Endodermal cell (in vitro differentiated cells): ENCODE measurements around the gene ZMYM3. TPM values are rescaled to one million over a fixed set of nuclear protein-coding genes. Genes with fewer than 3 reads are reported as not detected.
"Not testable (repeated sequence)": the region's sequence is repeated elsewhere in the genome, so short reads cannot be mapped to it uniquely, and the experiment has no call there.

Source experiments
- DNase-seq: peaks from one replicate; pipeline ENCODE4 v3.0.0-alpha.2; 2017
- H3K27ac ChIP-seq: 2 replicates; pipeline ENCODE4 v1.5.1; 2013; ENCODE audit warnings: mild to moderate bottlenecking, low read depth, low read length, moderate library complexity
- H3K27me3 ChIP-seq: 2 replicates; pipeline ENCODE4 v1.6.1; 2013; ENCODE audit warnings: mild to moderate bottlenecking, low read length, moderate library complexity; ENCODE audit not compliant: insufficient read depth, control insufficient read depth, poor library complexity, severe bottlenecking
- H3K36me3 ChIP-seq: 2 replicates; pipeline ENCODE4 v1.7.0; 2013; ENCODE audit warnings: mild to moderate bottlenecking, low read length, moderate library complexity; ENCODE audit not compliant: control insufficient read depth, insufficient read depth
- H3K4me1 ChIP-seq: one replicate; pipeline ENCODE4 v1.7.0; 2013; ENCODE audit warnings: low read length; ENCODE audit not compliant: control insufficient read depth, insufficient read depth
- H3K4me3 ChIP-seq: 2 replicates; pipeline ENCODE4 v1.5.1; 2013; ENCODE audit warnings: mild to moderate bottlenecking, low read length, moderate library complexity
- H3K9ac ChIP-seq: 2 replicates; pipeline ENCODE4 v1.6.1; 2013; ENCODE audit warnings: mild to moderate bottlenecking, low read length, moderate library complexity; ENCODE audit not compliant: poor library complexity, severe bottlenecking; ENCODE audit errors: extremely low read depth
- H3K9me3 ChIP-seq: 2 replicates; pipeline ENCODE4 v1.6.1; 2013; ENCODE audit warnings: mild to moderate bottlenecking, low read length, moderate library complexity; ENCODE audit not compliant: control insufficient read depth
- H3K27ac Mint-ChIP-seq: 2 replicates; pipeline ENCODE4 v1.8.0; 2020; ENCODE audit warnings: mixed read lengths
- H3K27me3 Mint-ChIP-seq: 2 replicates; pipeline ENCODE4 v1.8.0; 2021; ENCODE audit warnings: mild to moderate bottlenecking, mixed read lengths; ENCODE audit not compliant: insufficient read depth
- H3K36me3 Mint-ChIP-seq: 2 replicates; pipeline ENCODE4 v1.8.0; 2020; ENCODE audit warnings: low read depth, mixed read lengths
- H3K4me1 Mint-ChIP-seq: 2 replicates; pipeline ENCODE4 v1.8.0; 2020; ENCODE audit warnings: mixed read lengths
- H3K4me3 Mint-ChIP-seq: 2 replicates; pipeline ENCODE4 v1.8.0; 2020; ENCODE audit warnings: mild to moderate bottlenecking, moderate library complexity, mixed read lengths
- H3K9me3 Mint-ChIP-seq: 2 replicates; pipeline ENCODE4 v1.8.0; 2020; ENCODE audit warnings: mild to moderate bottlenecking, mixed read lengths
- CTCF ChIP-seq: fragments of 200-600 bp; sonication (generic); conservative IDR thresholded peaks from 2 replicates; pipeline ENCODE4 v1.5.0; 2021; ENCODE audit warnings: antibody characterized with exemption, mild to moderate bottlenecking
- WGBS, 2 experiments: methylation state at CpG; one replicate each; pipeline versions ENCODE4 v1.1.5 to v1.1.7; 2013; ENCODE audit warnings: missing lambda C conversion rate in 2 of 2, mixed read lengths in 1 of 2; ENCODE audit not compliant: insufficient coverage in 1 of 2, insufficient read length in 1 of 2; 5-methylcytosine and 5-hydroxymethylcytosine counted together
- total RNA-seq, 2 donors: library from RNA; stranded (reverse); fragmentation: NEBNext Ultra II Directional in 1 of 2; extraction: Animal tissue kit (Norgen Biotek cat#: 25700) in 1 of 2; gene quantifications; 2 replicates in 1 of 2; 3 replicates in 1 of 2; pipeline ENCODE4 v1.2.1, GENCODE V29; 2021

Gene ZMYM3
- total RNA-seq, 2 donors from 2014 or later, result 91.0 to 91.8 TPM

GRCh38 chrX:71272313-71272712 lies 18.4 kb upstream of the ZMYM3 start:
- H3K4me1 ChIP-seq, H3K4me3 Mint-ChIP-seq, H3K4me1 Mint-ChIP-seq, H3K4me3 ChIP-seq, H3K36me3 ChIP-seq, DNase-seq, H3K27me3 Mint-ChIP-seq, H3K9me3 ChIP-seq, H3K9ac ChIP-seq, H3K27ac ChIP-seq, H3K27ac Mint-ChIP-seq, H3K27me3 ChIP-seq, H3K36me3 Mint-ChIP-seq: not testable (repeated sequence)
- peaks cover 44% of the 10 kb centered on the region for H3K9me3 Mint-ChIP-seq
- 100% methylated on average over 2 of the region's 2 CpGs; no CpG with 5 or more reads in 1 of the 2 experiments for WGBS, 2 experiments

GRCh38 chrX:71269801-71270395 lies 16.0 kb upstream of the ZMYM3 start:
- H3K9ac ChIP-seq, result no peak overlapping the region
- H3K9me3 ChIP-seq, result no peaks in the 10 kb centered on the region
- no peak for DNase-seq
- H3K27me3 Mint-ChIP-seq, result peaks cover 8% of the 10 kb centered on the region
- TF ChIP-seq CTCF, result no peak
- no peak overlapping the region for H3K27ac ChIP-seq
- no peak overlapping the region for H3K27ac Mint-ChIP-seq
- peaks cover 2% of the 10 kb centered on the region for H3K36me3 Mint-ChIP-seq
- no peak overlapping the region for H3K4me3 Mint-ChIP-seq
- WGBS, 2 experiments, result 95 to 100% methylated on average over 7 to 19 of the region's 19 CpGs
- no peaks in the 10 kb centered on the region for H3K4me1 ChIP-seq
- H3K9me3 Mint-ChIP-seq, result peaks cover 47% of the 10 kb centered on the region
- H3K4me3 ChIP-seq, result no peak overlapping the region
- no peaks in the 10 kb centered on the region for H3K4me1 Mint-ChIP-seq
- no peaks in the 10 kb centered on the region for H3K27me3 ChIP-seq
- no peaks in the 10 kb centered on the region for H3K36me3 ChIP-seq

- not testable (repeated sequence) for H3K4me1 ChIP-seq, H3K9me3 ChIP-seq, H3K4me3 ChIP-seq, H3K4me3 Mint-ChIP-seq, H3K9ac ChIP-seq, H3K36me3 Mint-ChIP-seq, H3K27ac ChIP-seq, H3K27me3 Mint-ChIP-seq, H3K27ac Mint-ChIP-seq, DNase-seq, H3K4me1 Mint-ChIP-seq, H3K36me3 ChIP-seq, H3K27me3 ChIP-seq
- H3K9me3 Mint-ChIP-seq, result peaks cover 53% of the 10 kb centered on the region
These were observed 14.7 kb upstream of the ZMYM3 start for GRCh38 chrX:71268624-71269023.

GRCh38 chrX:71256856-71257255 lies 2.9 kb upstream of the ZMYM3 start:
- Mint-ChIP-seq H3K27ac (no peak overlapping the region), H3K9me3 (peaks cover 35% of the 10 kb centered on the region), H3K4me1 (peaks cover 8% of the 10 kb centered on the region), H3K4me3 (no peak overlapping the region), H3K27me3 (no peaks in the 10 kb centered on the region), H3K36me3 (no peaks in the 10 kb centered on the region)
- Histone ChIP-seq H3K9ac (no peak overlapping the region), H3K27me3 (no peaks in the 10 kb centered on the region), H3K4me1 (no peaks in the 10 kb centered on the region), H3K4me3 (no peak overlapping the region), H3K9me3 (no peaks in the 10 kb centered on the region), H3K36me3 (no peaks in the 10 kb centered on the region), H3K27ac (no peak overlapping the region)
- TF ChIP-seq CTCF, result no peak
- DNase-seq, result no peak
- WGBS, 2 experiments, result 100% methylated on average over 1 of the region's 4 CpGs; no CpG with 5 or more reads in 1 of the 2 experiments
